22Rv1 (cell line): ENCODE measurements around the gene NTRK3.

Experiments used
- H3K27ac ChIP-seq: fragments of 450-650 bp; 2 replicates; pipeline ENCODE4 v1.5.1; 2017
- CTCF ChIP-seq: fragments of 450-650 bp; IDR thresholded peaks from 2 replicates; pipeline ENCODE4 v1.5.1; 2017; ENCODE audit warnings: mild to moderate bottlenecking
- ZFX ChIP-seq: fragments of 450-650 bp; IDR thresholded peaks from 2 replicates; pipeline ENCODE4 v1.6.1; 2017; ENCODE audit warnings: antibody characterized with exemption, borderline replicate concordance

NTRK3 gene

GRCh38 chr15:87919064-87919463 is 337.5 kb downstream of the NTRK3 start:
- H3K27ac ChIP-seq = no peak overlapping the region
- no peak for TF ChIP-seq CTCF
- no peak for TF ChIP-seq ZFX

- no peak for TF ChIP-seq CTCF
- TF ChIP-seq ZFX = no peak
- H3K27ac ChIP-seq = no peak overlapping the region
Measured at GRCh38 chr15:87917480-87917879, 339.1 kb downstream of the NTRK3 start.

- H3K27ac ChIP-seq = no peak overlapping the region
- TF ChIP-seq CTCF (no peak), ZFX (no peak)
Measured at GRCh38 chr15:87916208-87916607, 340.3 kb downstream of the NTRK3 start.

GRCh38 chr15:87910301-87910700 is 346.2 kb downstream of the NTRK3 start:
- TF ChIP-seq ZFX = no peak
- no peak for TF ChIP-seq CTCF
- no peak overlapping the region for H3K27ac ChIP-seq

GRCh38 chr15:87907676-87908446 is 348.7 kb downstream of the NTRK3 start:
- TF ChIP-seq ZFX = no peak
- no peak for TF ChIP-seq CTCF
- H3K27ac ChIP-seq = no peak overlapping the region

GRCh38 chr15:87906444-87906843 is 350.1 kb downstream of the NTRK3 start:
- no peak overlapping the region for H3K27ac ChIP-seq
- TF ChIP-seq ZFX (no peak), CTCF (no peak)

- no peak for TF ChIP-seq CTCF
- no peak for TF ChIP-seq ZFX
- no peak overlapping the region for H3K27ac ChIP-seq
Measured at GRCh38 chr15:87902772-87903426, 353.6 kb downstream of the NTRK3 start.
